HCT116 (cell line): Measurements from ENCODE around the gene FCN1.

Experiments
- ATF3 ChIP-seq: IDR thresholded peaks from 2 replicates; pipeline ENCODE4 v1.6.1; 2012
- CTCF ChIP-seq, 3 experiments: fragments of 200-600 bp in 1 of 3; sonication (generic) in 1 of 3; IDR thresholded peaks in 2 of 3; conservative IDR thresholded peaks in 1 of 3; 2 replicates each; pipeline ENCODE4 v1.5.1; 2012 to 2017; ENCODE audit warnings: low read depth in 2 of 3, low read length in 2 of 3, antibody characterized with exemption in 1 of 3, borderline replicate concordance in 1 of 3, control low read depth in 1 of 3, mild to moderate bottlenecking in 1 of 3, mixed read lengths in 1 of 3, mixed run types in 1 of 3, moderate library complexity in 1 of 3; ENCODE audit not compliant: insufficient read depth in 1 of 3
- EZH2 ChIP-seq: fragments of 200-600 bp; sonication (generic); IDR thresholded peaks from 2 replicates; pipeline ENCODE4 v1.6.1; 2017; ENCODE audit warnings: antibody characterized with exemption, mixed run types
- EZH2phosphoT487 ChIP-seq: fragments of 200-600 bp; IDR thresholded peaks from 2 replicates; pipeline ENCODE4 v1.6.1; 2018; ENCODE audit warnings: antibody characterized with exemption, borderline replicate concordance
- POLR2A ChIP-seq: IDR thresholded peaks from 2 replicates; pipeline ENCODE4 v1.7.0; 2011; ENCODE audit warnings: borderline replicate concordance; ENCODE audit not compliant: insufficient read depth, insufficient read length; ENCODE audit errors: extremely low read depth
- POLR2AphosphoS5 ChIP-seq: IDR thresholded peaks from 2 replicates; pipeline ENCODE4 v1.6.1; 2011; ENCODE audit warnings: mild to moderate bottlenecking, low read depth, low read length, moderate library complexity
- SIN3A ChIP-seq: IDR thresholded peaks from 2 replicates; pipeline ENCODE4 v1.6.1; 2012; ENCODE audit warnings: low read depth
- SP1 ChIP-seq: IDR thresholded peaks from 2 replicates; pipeline ENCODE4 v1.6.1; 2012; ENCODE audit warnings: low read depth
- SRF ChIP-seq: IDR thresholded peaks from 2 replicates; pipeline ENCODE4 v1.6.1; 2012; ENCODE audit warnings: low read depth
- ZFX ChIP-seq: fragments of 450-650 bp; IDR thresholded peaks from 2 replicates; pipeline ENCODE4 v1.6.1; 2017
- ZNF274 ChIP-seq: fragments of 200-500 bp; sonication (Bioruptor generic); IDR thresholded peaks from 2 replicates; pipeline ENCODE4 v1.6.1; 2014; ENCODE audit warnings: mild to moderate bottlenecking, low read depth, low read length, inconsistent platforms
- TF ChIP-seq, protein P1 (sequence below): IDR thresholded peaks from 2 replicates; pipeline ENCODE4 v1.6.1; 2012

- TF ChIP-seq CTCF (IDR thresholded peaks at IDR 0.05 in 2 of 3, conservative IDR thresholded peaks at IDR 0.05 in 1 of 3; ENCODE audit: borderline replicate concordance in 1 of 3, insufficient read depth in 1 of 3, low read depth in 2 of 3, low read length in 2 of 3) (no peak), POLR2AphosphoS5 (no peak), SIN3A (no peak), SP1 (no peak), POLR2A (no peak), ZFX (no peak), SRF (no peak), ATF3 (no peak), EZH2phosphoT487 (no peak), EZH2 (no peak), ZNF274 (no peak)
- TF ChIP-seq, protein P1, sequence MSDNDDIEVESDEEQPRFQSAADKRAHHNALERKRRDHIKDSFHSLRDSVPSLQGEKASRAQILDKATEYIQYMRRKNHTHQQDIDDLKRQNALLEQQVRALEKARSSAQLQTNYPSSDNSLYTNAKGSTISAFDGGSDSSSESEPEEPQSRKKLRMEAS, result no peak
Observed at GRCh38 chr9:134964271-134965055, 46.8 kb upstream of the FCN1 start.
